Breast epithelium (tissue), 4 donors: ENCODE data around the gene ATAD2B. TPM values are rescaled to one million over a fixed set of nuclear protein-coding genes. Genes with fewer than 3 reads are reported as not detected.

Experiments
- DNase-seq, 2 donors: peaks; one replicate each; pipeline ENCODE4 v3.0.0-alpha.2; 2019; ENCODE audit warnings: low spot score in 2 of 2
- H3K27ac ChIP-seq, 2 donors: fragments of 200-600 bp; sonication (generic) in 1 of 2; one replicate each; pipeline ENCODE4 v1.5.1; 2016 to 2019; ENCODE audit warnings: mild to moderate bottlenecking in 1 of 2
- H3K27me3 ChIP-seq, 2 donors: fragments of 200-600 bp; sonication (generic) in 1 of 2; one replicate each; pipeline versions ENCODE4 v1.5.1 to v1.6.0; 2017 to 2019; ENCODE audit warnings: control low read depth in 1 of 2, mild to moderate bottlenecking in 1 of 2
- H3K36me3 ChIP-seq: fragments of 200-600 bp; one replicate; pipeline ENCODE4 v1.5.1; 2019
- H3K4me1 ChIP-seq, 2 donors: fragments of 200-600 bp; sonication (generic); one replicate each; pipeline ENCODE4 v1.5.1; 2016 to 2019; ENCODE audit warnings: control low read depth in 1 of 2
- H3K4me3 ChIP-seq, 3 donors: fragments of 200-600 bp; sonication (generic); 1 replicate in 2 of 3; 2 replicates in 1 of 3; pipeline ENCODE4 v1.5.1; 2016 to 2019; ENCODE audit warnings: mild to moderate bottlenecking in 3 of 3, moderate library complexity in 2 of 3
- H3K9me3 ChIP-seq, 2 donors: fragments of 200-600 bp; sonication (generic) in 1 of 2; one replicate each; pipeline ENCODE4 v1.5.1; 2016 to 2019; ENCODE audit warnings: control low read depth in 1 of 2
- POLR2A ChIP-seq: fragments of 450-650 bp; IDR thresholded peaks from one replicate; pipeline ENCODE4 v1.6.1; 2016; ENCODE audit warnings: antibody characterized with exemption, mild to moderate bottlenecking, moderate library complexity
- POLR2AphosphoS5 ChIP-seq, 3 donors: sonication (generic); formaldehyde crosslinking; IDR thresholded peaks; one replicate each; pipeline ENCODE4 v1.6.1; 2017; ENCODE audit warnings: antibody characterized with exemption in 3 of 3
- intact Hi-C: fragments of 100-400 bp; cut with DNase I; formaldehyde crosslinking; loops from one replicate; pipeline ENCODE4 v1.15.1; 2023; ENCODE audit warnings: low total_unique reads
- total RNA-seq, 3 donors: library from RNA; depleted of rRNA; stranded (reverse); fragments of >200 nt; gene quantifications; one replicate each; pipeline ENCODE4 v1.1.0, GENCODE V29; 2016
- TF ChIP-seq, protein P1 (sequence below), 3 donors: fragments of 450-650 bp; IDR thresholded peaks; one replicate each; pipeline ENCODE4 v1.5.1; 2016 to 2017; ENCODE audit warnings: antibody characterized with exemption in 3 of 3, mild to moderate bottlenecking in 3 of 3, moderate library complexity in 3 of 3

The ATAD2B gene
- total RNA-seq, 3 donors from 2014 or later = 22.6 to 48.1 (median 34.4) TPM

DNA sequence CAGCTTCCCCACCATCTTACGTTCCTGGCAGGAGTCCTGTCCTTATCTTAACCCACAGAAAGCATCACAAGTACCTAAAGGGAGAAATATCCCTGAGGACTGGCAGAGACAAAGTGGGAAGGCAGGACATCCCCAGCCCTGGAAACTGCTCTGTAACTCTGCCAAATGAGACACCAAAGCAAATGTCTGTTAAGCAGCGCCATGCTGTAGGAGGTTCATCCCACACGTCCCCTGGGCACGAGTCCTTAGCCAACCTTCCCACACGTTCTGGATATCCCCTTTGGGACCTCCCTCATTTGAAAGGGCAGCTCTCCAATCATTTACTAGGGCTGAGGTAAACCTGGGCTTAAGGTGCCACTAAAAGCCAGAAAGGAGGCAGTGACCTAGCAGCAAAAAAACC, 207.2 kb downstream of the ATAD2B start:
- no peak for DNase-seq
- Histone ChIP-seq H3K27me3 (no peaks in the 10 kb centered on the region), H3K9me3 (peaks cover 4 to 15% of the 10 kb centered on the region in 2 donors), H3K27ac (no peak overlapping the region), H3K36me3 (no peaks in the 10 kb centered on the region), H3K4me1 (no peaks in the 10 kb centered on the region), H3K4me3 (no peak overlapping the region)
- TF ChIP-seq, protein P1, sequence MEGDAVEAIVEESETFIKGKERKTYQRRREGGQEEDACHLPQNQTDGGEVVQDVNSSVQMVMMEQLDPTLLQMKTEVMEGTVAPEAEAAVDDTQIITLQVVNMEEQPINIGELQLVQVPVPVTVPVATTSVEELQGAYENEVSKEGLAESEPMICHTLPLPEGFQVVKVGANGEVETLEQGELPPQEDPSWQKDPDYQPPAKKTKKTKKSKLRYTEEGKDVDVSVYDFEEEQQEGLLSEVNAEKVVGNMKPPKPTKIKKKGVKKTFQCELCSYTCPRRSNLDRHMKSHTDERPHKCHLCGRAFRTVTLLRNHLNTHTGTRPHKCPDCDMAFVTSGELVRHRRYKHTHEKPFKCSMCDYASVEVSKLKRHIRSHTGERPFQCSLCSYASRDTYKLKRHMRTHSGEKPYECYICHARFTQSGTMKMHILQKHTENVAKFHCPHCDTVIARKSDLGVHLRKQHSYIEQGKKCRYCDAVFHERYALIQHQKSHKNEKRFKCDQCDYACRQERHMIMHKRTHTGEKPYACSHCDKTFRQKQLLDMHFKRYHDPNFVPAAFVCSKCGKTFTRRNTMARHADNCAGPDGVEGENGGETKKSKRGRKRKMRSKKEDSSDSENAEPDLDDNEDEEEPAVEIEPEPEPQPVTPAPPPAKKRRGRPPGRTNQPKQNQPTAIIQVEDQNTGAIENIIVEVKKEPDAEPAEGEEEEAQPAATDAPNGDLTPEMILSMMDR (IDR thresholded peaks at IDR 0.05) = no peak
- no peak for TF ChIP-seq POLR2A
- TF ChIP-seq POLR2AphosphoS5 (IDR thresholded peaks at IDR 0.05) = no peak
- intact Hi-C loops = no loop called here

DNA sequence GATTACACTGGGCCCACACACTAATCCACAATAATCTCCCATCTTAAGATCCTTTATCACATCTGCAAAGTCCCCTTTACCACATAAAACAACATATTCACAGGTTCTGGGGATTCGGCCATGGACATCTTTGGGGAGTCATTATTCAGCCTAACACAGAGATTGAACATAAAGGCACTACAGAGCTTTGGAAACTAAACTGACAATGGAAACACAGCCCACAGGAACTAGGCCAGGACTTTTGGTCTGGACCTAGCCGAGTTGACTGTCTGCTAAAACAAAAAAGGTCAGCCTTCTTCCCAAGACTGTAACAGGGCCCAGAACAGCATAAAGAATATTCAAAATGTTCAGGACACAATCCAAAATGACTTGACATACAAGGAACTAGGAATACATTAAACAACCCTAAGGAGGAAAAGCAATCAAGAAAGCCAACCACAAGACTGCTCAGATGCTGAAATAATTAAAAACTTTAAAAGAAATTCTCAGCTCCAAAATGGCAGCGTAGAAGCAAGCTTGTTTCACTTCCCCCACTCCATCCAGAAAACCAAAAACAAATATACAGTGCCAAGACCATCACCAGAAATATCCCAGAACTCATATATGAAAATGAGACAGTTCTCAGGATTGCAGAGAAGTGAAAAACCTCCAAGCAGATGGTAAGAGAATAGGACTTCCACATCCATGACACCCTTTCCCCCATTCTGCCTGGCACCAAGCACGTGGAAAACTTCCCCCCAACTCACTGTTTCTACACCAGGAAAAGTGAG, 207.8 kb downstream of the ATAD2B start:
- intact Hi-C loops = no loop called here
- H3K27ac ChIP-seq = no peak overlapping the region
- DNase-seq = no peak
- no peaks in the 10 kb centered on the region for H3K4me1 ChIP-seq
- H3K9me3 ChIP-seq = peaks cover 4 to 15% of the 10 kb centered on the region in 2 donors
- no peaks in the 10 kb centered on the region for H3K27me3 ChIP-seq
- no peak overlapping the region for H3K4me3 ChIP-seq
- H3K36me3 ChIP-seq = no peaks in the 10 kb centered on the region
- TF ChIP-seq POLR2AphosphoS5 (IDR thresholded peaks at IDR 0.05) (no peak), POLR2A (no peak)
- TF ChIP-seq, protein P1 (IDR thresholded peaks at IDR 0.05) = no peak

DNA sequence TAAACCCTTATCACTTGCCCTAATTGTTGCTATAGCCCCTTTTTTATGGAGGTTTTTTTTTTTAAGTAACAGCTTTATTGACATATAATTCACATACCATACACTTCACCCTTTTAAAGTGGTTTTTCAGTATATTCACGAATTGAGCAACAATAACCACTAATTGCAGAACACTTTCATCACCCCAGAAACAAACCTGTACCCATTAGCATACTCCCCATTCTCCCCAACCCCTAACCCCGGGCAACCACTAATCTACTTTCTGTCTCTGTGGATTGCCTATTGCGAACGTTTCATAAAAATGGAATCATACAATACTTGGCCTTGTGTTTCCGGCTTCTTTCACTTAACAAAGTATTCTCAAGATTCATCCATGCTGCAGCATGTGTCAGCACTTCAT, 213.6 kb downstream of the ATAD2B start:
- Histone ChIP-seq H3K9me3 (no peaks in the 10 kb centered on the region), H3K36me3 (no peaks in the 10 kb centered on the region), H3K4me3 (no peak overlapping the region), H3K4me1 (no peaks in the 10 kb centered on the region), H3K27me3 (no peaks in the 10 kb centered on the region), H3K27ac (no peak overlapping the region)
- DNase-seq = no peak
- TF ChIP-seq, protein P1 (IDR thresholded peaks at IDR 0.05) = no peak
- TF ChIP-seq POLR2A (no peak), POLR2AphosphoS5 (IDR thresholded peaks at IDR 0.05) (no peak)
- intact Hi-C loops = no loop called here

DNA sequence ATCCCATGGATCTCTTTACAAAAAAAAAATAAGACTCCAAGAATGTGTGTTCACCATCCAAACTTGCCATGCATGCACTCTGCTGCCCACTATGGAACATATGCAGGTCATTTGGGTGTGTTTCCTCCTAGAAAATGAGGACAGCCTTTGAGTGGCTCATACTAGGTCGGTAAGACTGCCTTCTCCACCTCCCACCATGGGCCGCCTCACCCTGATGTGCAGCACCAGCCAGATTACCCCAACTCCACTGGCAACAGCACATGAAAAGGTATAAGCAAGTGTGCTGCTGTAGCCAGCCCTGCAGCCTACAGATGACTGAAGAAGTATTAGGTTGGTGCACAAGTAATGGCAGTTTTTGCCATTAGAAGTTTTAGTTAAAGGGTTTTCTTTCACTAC, 214.2 kb downstream of the ATAD2B start:
- no peak for DNase-seq
- Histone ChIP-seq H3K36me3 (no peaks in the 10 kb centered on the region), H3K27ac (no peak overlapping the region), H3K4me1 (no peaks in the 10 kb centered on the region), H3K9me3 (no peaks in the 10 kb centered on the region), H3K27me3 (no peaks in the 10 kb centered on the region), H3K4me3 (no peak overlapping the region)
- intact Hi-C loops = no loop called here
- no peak for TF ChIP-seq POLR2A
- TF ChIP-seq, protein P1 (IDR thresholded peaks at IDR 0.05) = no peak
- no peak for TF ChIP-seq POLR2AphosphoS5 (IDR thresholded peaks at IDR 0.05)

DNA sequence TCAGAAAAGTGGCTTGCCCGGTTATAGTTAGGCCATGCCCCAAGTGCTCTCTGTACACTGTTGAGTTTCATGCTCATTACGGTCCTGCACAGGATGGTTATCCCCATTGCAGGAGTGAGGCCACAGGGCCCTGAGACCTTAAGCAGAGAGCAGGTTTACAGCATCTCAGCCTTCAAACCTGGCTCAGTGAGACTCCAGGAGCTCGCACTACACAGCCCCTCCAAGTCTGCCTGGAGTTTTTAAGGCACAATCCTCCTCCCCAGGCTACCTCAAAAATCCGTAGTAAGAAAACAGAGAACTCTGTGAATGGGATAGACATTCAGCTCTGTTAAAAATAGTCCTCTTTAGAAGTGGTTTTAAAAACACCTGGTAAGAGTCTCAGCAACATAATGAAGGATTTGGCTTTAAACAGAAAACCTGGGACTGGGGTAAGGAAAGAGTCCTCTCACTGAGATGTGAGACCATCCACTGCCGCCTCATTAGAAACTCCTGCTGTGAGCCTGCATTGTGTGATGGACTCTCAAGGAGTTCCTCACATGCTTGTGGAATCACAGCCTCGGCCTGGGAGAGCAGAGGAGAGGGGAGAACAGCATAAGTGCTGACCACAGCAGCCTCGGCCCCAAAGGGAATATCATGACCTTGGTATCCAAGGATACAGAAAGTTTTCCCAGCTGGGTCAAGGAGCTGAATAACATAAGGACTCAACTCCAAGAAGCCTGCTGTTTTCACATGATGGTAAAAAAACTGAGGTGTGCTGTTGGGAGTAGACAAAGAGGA, 214.8 kb downstream of the ATAD2B start:
- Histone ChIP-seq H3K4me1 (no peaks in the 10 kb centered on the region), H3K27ac (no peak overlapping the region), H3K4me3 (no peak overlapping the region), H3K36me3 (peaks cover 5% of the 10 kb centered on the region), H3K27me3 (no peaks in the 10 kb centered on the region), H3K9me3 (no peaks in the 10 kb centered on the region)
- TF ChIP-seq POLR2A (no peak), POLR2AphosphoS5 (IDR thresholded peaks at IDR 0.05) (no peak)
- TF ChIP-seq, protein P1 (IDR thresholded peaks at IDR 0.05) = no peak
- DNase-seq = no peak
- intact Hi-C loops = no loop called here
